Gastrocnemius medialis (tissue), 4 donors: Measurements from ENCODE around the gene DUSP16.

Experiments
- POLR2A ChIP-seq, 2 donors: fragments of 450-650 bp; IDR thresholded peaks; one replicate each; pipeline ENCODE4 v1.6.1; 2017; ENCODE audit warnings: antibody characterized with exemption in 2 of 2, mild to moderate bottlenecking in 2 of 2, moderate library complexity in 2 of 2
- TF ChIP-seq, protein P1 (sequence below), 5 experiments: fragments of 450-650 bp in 3 of 5; fragments of 200-600 bp in 2 of 5; sonication (generic) in 2 of 5; IDR thresholded peaks in 4 of 5; conservative IDR thresholded peaks in 1 of 5; 1 replicate in 4 of 5; 2 replicates in 1 of 5; pipeline ENCODE4 v1.5.1; 2016 to 2019; ENCODE audit warnings: antibody characterized with exemption in 5 of 5, mild to moderate bottlenecking in 3 of 5, moderate library complexity in 3 of 5

DNA sequence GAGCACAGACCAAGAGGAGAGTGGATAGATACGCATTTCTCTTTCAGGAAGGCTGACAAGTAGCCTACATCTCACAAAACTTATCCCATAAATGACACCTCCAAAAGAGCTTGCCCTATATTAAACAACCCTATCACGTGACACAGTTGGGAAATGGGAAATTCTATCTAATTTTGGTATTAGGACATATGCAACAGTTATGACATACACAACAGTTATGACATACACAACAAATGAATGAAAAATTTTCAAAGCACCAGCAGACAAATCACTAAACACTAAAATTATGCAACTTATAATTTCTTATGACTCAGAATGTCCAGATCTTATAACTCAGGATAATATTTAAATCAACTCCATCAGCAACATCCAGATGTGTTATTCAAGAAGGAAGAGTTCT, 54.1 kb downstream of the DUSP16 start:
- TF ChIP-seq, protein P1, sequence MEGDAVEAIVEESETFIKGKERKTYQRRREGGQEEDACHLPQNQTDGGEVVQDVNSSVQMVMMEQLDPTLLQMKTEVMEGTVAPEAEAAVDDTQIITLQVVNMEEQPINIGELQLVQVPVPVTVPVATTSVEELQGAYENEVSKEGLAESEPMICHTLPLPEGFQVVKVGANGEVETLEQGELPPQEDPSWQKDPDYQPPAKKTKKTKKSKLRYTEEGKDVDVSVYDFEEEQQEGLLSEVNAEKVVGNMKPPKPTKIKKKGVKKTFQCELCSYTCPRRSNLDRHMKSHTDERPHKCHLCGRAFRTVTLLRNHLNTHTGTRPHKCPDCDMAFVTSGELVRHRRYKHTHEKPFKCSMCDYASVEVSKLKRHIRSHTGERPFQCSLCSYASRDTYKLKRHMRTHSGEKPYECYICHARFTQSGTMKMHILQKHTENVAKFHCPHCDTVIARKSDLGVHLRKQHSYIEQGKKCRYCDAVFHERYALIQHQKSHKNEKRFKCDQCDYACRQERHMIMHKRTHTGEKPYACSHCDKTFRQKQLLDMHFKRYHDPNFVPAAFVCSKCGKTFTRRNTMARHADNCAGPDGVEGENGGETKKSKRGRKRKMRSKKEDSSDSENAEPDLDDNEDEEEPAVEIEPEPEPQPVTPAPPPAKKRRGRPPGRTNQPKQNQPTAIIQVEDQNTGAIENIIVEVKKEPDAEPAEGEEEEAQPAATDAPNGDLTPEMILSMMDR (IDR thresholded peaks at IDR 0.05 in 4 of 5, conservative IDR thresholded peaks at IDR 0.05 in 1 of 5) = no peak
- no peak for TF ChIP-seq POLR2A (IDR thresholded peaks at IDR 0.05)
